ENCODE measurements around the gene GPRIN3. TPM values are rescaled to one million over a fixed set of nuclear protein-coding genes. Genes with fewer than 3 reads are reported as not detected.

Gene GPRIN3
- polyA plus RNA-seq, 1 donor (not counting 4 experiments of a cell fraction or from before 2014, with no cell fraction given): not detected

- Histone ChIP-seq H3K9me3 (ENCODE audit: control insufficient read depth, low read depth, low read length) (no peaks in the 10 kb centered on the region), H3K9me1 (ENCODE audit: control insufficient read depth, extremely low read depth, insufficient read depth, low read length) (no peaks in the 10 kb centered on the region), H3K79me2 (ENCODE audit: control insufficient read depth, insufficient read depth, low read length) (no peaks in the 10 kb centered on the region), H3K27ac (ENCODE audit: control insufficient read depth, insufficient read depth, low read length) (no peak overlapping the region), H3K4me3 (ENCODE audit: control insufficient read depth in 2 of 3, extremely low read depth in 1 of 3, insufficient read depth in 2 of 3, low read depth in 1 of 3, low read length in 3 of 3) (no peak overlapping the region), H3K4me2 (ENCODE audit: control insufficient read depth, extremely low read depth, insufficient read depth, low read depth, low read length) (no peak overlapping the region), H3K36me3 (ENCODE audit: control insufficient read depth in 2 of 2, extremely low read depth in 1 of 2, insufficient read depth in 2 of 2, low read length in 2 of 2) (no peaks in the 10 kb centered on the region), H3K4me1 (ENCODE audit: control insufficient read depth, extremely low read depth, insufficient read depth, low read length) (no peaks in the 10 kb centered on the region), H3K9ac (ENCODE audit: control insufficient read depth, extremely low read depth, insufficient read depth, low read length) (no peak overlapping the region), H2AFZ (ENCODE audit: control insufficient read depth, low read length) (no peak overlapping the region), H3K27me3 (ENCODE audit: control insufficient read depth, extremely low read depth, insufficient read depth, low read length) (no peaks in the 10 kb centered on the region), H4K20me1 (ENCODE audit: control insufficient read depth, extremely low read depth, insufficient read depth, low read length) (no peaks in the 10 kb centered on the region)
- TF ChIP-seq CTCF (optimal IDR thresholded peaks at IDR 0.05 in 1 of 3, IDR thresholded peaks at IDR 0.05 in 1 of 3, conservative IDR thresholded peaks at IDR 0.05 in 1 of 3; ENCODE audit: extremely low read depth in 1 of 3, insufficient read depth in 2 of 3, low read length in 3 of 3): no peak
- no peak for TF ChIP-seq EZH2 (IDR thresholded peaks at IDR 0.05; ENCODE audit: low read length)
- dilution Hi-C loops (cut with MboI; ENCODE audit: extremely low pct_ligation_motif_present, low sequenced_read_pairs): no loop called here
- DNase-seq (ENCODE audit: low read depth, low spot score): no peak
- FAIRE-seq: no peak
Observed at GRCh38 chr4:89269121-89269666, 38.4 kb downstream of the GPRIN3 start.

GRCh38 chr4:89268679-89269078 lies 38.9 kb downstream of the GPRIN3 start:
- no peak overlapping the region for H3K27ac ChIP-seq (ENCODE audit: control insufficient read depth, insufficient read depth, low read length)
- no peaks in the 10 kb centered on the region for H3K9me3 ChIP-seq (ENCODE audit: control insufficient read depth, low read depth, low read length)
- no peak for FAIRE-seq
- no peak for DNase-seq (ENCODE audit: low read depth, low spot score)
- no peak overlapping the region for H3K9ac ChIP-seq (ENCODE audit: control insufficient read depth, extremely low read depth, insufficient read depth, low read length)
- H4K20me1 ChIP-seq (ENCODE audit: control insufficient read depth, extremely low read depth, insufficient read depth, low read length): no peaks in the 10 kb centered on the region
- TF ChIP-seq EZH2 (IDR thresholded peaks at IDR 0.05; ENCODE audit: low read length) (no peak), CTCF (optimal IDR thresholded peaks at IDR 0.05 in 1 of 3, IDR thresholded peaks at IDR 0.05 in 1 of 3, conservative IDR thresholded peaks at IDR 0.05 in 1 of 3; ENCODE audit: extremely low read depth in 1 of 3, insufficient read depth in 2 of 3, low read length in 3 of 3) (no peak)
- no peaks in the 10 kb centered on the region for H3K27me3 ChIP-seq (ENCODE audit: control insufficient read depth, extremely low read depth, insufficient read depth, low read length)
- no peak overlapping the region for H2AFZ ChIP-seq (ENCODE audit: control insufficient read depth, low read length)
- H3K4me2 ChIP-seq (ENCODE audit: control insufficient read depth, extremely low read depth, insufficient read depth, low read depth, low read length): no peak overlapping the region
- H3K4me1 ChIP-seq (ENCODE audit: control insufficient read depth, extremely low read depth, insufficient read depth, low read length): no peaks in the 10 kb centered on the region
- no peaks in the 10 kb centered on the region for H3K36me3 ChIP-seq (ENCODE audit: control insufficient read depth in 2 of 2, extremely low read depth in 1 of 2, insufficient read depth in 2 of 2, low read length in 2 of 2)
- no peaks in the 10 kb centered on the region for H3K9me1 ChIP-seq (ENCODE audit: control insufficient read depth, extremely low read depth, insufficient read depth, low read length)
- no peaks in the 10 kb centered on the region for H3K79me2 ChIP-seq (ENCODE audit: control insufficient read depth, insufficient read depth, low read length)
- dilution Hi-C loops (cut with MboI; ENCODE audit: extremely low pct_ligation_motif_present, low sequenced_read_pairs): no loop called here
- H3K4me3 ChIP-seq (ENCODE audit: control insufficient read depth in 2 of 3, extremely low read depth in 1 of 3, insufficient read depth in 2 of 3, low read depth in 1 of 3, low read length in 3 of 3): no peak overlapping the region

All from keratinocyte (primary cell).